ENCODE data around the gene C1QL4.

DNA sequence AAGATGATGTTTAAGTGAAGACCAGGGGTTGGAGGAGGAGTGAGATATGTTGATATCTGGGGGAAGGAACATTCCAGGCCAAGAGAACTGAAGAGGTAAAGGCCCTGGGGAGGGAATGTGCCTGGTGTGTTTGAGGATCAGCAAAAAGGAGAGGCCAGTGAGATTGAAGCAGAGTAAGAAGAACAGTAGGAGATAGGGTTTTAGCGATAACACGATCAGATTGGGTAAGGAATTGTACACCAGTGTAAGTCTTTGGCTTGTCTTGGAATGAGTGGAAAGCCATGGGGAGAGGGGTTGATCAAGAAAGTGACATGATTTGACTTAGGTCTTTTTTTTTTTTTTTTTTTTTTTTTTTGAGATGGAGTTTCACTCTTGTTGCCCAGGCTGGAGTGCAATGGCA, 9.1 kb downstream of the C1QL4 start:
- TF ChIP-seq, protein P1, sequence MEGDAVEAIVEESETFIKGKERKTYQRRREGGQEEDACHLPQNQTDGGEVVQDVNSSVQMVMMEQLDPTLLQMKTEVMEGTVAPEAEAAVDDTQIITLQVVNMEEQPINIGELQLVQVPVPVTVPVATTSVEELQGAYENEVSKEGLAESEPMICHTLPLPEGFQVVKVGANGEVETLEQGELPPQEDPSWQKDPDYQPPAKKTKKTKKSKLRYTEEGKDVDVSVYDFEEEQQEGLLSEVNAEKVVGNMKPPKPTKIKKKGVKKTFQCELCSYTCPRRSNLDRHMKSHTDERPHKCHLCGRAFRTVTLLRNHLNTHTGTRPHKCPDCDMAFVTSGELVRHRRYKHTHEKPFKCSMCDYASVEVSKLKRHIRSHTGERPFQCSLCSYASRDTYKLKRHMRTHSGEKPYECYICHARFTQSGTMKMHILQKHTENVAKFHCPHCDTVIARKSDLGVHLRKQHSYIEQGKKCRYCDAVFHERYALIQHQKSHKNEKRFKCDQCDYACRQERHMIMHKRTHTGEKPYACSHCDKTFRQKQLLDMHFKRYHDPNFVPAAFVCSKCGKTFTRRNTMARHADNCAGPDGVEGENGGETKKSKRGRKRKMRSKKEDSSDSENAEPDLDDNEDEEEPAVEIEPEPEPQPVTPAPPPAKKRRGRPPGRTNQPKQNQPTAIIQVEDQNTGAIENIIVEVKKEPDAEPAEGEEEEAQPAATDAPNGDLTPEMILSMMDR (IDR thresholded peaks at IDR 0.05) = no peak
- TF ChIP-seq, protein P2, sequence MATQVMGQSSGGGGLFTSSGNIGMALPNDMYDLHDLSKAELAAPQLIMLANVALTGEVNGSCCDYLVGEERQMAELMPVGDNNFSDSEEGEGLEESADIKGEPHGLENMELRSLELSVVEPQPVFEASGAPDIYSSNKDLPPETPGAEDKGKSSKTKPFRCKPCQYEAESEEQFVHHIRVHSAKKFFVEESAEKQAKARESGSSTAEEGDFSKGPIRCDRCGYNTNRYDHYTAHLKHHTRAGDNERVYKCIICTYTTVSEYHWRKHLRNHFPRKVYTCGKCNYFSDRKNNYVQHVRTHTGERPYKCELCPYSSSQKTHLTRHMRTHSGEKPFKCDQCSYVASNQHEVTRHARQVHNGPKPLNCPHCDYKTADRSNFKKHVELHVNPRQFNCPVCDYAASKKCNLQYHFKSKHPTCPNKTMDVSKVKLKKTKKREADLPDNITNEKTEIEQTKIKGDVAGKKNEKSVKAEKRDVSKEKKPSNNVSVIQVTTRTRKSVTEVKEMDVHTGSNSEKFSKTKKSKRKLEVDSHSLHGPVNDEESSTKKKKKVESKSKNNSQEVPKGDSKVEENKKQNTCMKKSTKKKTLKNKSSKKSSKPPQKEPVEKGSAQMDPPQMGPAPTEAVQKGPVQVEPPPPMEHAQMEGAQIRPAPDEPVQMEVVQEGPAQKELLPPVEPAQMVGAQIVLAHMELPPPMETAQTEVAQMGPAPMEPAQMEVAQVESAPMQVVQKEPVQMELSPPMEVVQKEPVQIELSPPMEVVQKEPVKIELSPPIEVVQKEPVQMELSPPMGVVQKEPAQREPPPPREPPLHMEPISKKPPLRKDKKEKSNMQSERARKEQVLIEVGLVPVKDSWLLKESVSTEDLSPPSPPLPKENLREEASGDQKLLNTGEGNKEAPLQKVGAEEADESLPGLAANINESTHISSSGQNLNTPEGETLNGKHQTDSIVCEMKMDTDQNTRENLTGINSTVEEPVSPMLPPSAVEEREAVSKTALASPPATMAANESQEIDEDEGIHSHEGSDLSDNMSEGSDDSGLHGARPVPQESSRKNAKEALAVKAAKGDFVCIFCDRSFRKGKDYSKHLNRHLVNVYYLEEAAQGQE (IDR thresholded peaks at IDR 0.05; ENCODE audit: insufficient read depth in 1 of 2, low read depth in 2 of 2, low read length in 1 of 2) = no peak
- TF ChIP-seq SIN3A (IDR thresholded peaks at IDR 0.05; ENCODE audit: borderline replicate concordance, insufficient read depth, low read depth, low read length) (no peak), POLR2AphosphoS5 (IDR thresholded peaks at IDR 0.05; ENCODE audit: low read depth, low read length) (no peak), TCF7L2 (IDR thresholded peaks at IDR 0.05; ENCODE audit: low read depth, low read length) (no peak)

Data from Panc1 (cell line).